ENCODE measurements around the gene CRIP1.

Gene CRIP1

DNA sequence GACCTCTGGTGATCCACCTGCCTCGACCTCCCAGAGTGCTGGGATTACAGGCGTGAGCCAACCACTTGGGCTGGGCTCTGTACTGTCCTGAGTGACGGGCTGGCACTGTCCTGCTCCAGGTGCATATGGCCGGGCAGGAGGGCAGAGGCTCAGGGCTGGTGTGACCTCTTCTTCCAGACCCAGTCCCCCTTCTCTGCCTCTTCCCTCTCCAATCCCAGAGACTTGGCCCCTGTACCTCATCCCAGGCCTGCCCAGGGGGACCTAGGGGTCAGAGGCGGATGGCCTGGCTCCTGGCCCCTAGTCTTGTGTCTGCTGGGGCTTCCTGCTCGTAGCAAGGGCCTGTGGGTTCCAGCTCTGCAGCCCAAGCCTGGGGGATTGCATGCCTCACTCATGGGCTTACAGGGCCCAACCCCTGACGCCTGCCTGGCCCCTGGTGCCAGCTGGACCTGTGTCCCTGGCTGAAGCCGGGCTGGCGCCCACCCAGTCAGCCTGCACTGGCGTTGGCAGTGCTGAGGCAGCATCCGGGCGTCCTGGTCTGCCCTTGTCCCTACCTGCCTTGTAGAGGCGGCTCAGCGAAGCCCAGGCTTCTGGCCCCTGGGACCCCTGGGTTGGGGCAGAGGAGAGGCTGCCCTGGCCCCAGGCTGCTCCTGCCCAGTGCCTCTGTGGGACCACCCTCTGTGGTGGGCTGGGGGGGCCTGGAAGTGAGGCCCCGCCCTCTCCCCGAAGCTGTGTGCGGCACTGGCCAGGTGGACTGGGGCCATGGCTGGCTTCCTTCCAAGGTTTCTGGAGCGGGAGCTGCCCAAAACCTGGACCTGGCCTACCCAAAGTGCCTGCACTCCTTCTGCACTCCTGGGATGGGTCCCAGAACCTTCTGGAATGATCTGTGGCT, 8.7 kb downstream of the CRIP1 start:
- no peak for DNase-seq

DNA sequence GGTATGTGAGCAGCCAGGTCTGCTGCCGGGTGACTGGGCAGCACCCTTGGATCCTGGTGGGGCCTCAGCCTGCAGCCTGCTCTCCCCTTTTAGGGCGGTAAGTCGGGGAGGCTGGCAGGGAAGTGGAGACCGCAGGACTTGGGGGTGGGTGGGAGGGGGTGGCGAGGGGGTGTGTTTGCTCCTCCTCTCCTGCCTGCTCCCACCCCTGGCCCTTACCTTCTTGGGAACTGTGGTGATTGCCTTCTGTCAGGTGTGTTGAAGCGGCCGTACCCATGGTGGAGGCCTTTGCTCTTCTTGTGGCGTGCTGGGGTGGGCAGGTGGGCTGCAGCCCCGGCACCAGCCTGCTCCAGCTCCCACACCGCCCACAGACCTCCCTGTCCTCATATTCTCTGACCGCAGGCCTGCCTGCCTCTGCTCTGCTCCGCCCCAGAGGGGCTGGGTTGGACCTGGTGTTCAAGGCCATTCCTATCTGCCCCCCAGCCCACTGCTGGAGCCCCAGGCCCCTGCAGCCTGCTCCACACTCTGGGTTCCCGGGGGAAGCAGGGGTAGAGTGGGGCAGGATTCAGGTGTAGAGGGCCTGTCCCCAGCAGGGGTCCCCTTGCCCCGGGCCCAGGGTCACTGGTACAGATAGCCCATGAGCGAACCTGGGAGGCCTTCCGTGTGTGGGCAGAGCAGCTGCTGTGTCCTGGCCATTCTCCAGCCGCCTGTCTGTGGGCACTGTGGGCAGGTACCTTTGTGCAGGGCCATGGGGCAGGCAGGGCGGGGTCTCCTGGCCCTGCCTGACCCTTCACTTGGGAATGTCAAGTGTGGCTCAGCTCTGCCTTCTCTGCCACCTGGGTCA, 9.5 kb downstream of the CRIP1 start:
- no peak for DNase-seq

DNA sequence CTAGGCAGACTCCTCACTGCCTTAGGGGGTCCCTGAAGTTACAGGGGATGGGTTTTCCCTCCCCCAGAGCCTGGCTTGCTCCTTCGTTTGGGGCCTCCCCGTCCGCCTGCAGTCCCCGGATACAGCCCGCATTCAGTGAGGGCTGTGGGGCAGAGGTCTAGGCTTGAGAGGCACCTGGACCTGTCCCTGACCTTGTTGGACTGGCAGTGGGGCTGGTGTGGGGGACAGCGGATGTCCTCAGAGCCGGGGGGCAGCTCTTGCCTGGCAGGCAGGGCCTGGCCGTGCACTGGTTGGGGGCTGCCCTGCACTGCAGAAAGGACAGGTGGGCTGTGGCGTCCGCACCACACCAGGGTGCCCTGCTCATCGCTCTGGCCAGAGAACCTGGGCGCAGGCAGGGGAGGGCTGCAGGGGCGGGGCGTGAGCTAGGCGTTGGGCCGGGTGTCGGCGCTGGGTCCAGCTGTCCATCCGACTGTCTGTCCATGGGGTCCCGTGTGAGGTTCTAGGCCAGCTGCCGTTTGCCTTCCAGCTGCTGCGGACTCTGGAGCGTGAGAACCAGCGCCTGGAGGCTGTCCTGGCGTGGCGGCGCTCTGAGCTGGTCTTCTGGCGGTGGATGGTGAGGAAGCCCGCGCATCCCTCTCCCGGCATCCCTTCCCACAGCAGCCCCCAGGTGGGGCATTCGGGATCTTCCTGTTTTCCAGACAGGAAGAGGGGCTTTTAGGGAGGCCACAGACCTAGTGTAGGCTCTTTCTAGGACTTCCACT, 10.3 kb downstream of the CRIP1 start:
- no peak for DNase-seq

DNA sequence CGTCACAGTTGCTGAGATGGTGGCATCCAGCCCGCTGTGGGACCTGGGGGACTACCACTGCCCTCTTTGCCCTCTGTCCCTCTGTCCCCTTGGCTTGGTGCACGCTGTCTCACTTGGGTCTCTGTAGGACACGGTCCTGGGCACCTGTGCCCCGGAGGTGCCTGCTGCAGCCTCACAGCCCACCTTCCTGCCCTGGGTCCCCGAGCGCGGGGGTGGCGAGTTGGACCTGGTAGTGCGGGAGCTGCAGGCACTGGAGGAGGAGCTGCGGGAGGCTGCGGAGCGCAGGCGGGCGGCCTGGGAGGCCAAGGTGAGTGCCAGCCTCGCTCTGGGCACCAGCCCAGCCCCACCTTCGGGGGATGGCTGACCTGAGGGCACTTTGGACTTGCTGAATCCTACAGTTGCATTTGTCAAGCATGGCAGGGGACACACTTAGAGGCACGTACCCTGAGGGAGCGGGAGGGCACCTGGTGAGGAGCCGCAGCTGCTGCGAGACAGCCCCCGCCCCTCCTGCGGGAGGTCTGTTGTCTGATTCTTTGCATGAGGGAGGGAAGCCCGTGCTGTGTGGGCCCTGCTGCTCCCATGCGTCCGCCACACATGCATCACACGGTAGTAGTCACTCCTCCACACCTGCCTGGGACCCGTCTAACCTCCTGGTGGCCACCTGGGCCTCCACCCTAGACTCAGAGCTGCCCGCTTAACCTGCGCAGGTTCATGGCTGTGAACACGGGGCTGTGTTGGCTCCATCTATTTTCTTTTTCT, 11.2 kb downstream of the CRIP1 start:
- no peak for DNase-seq

DNA sequence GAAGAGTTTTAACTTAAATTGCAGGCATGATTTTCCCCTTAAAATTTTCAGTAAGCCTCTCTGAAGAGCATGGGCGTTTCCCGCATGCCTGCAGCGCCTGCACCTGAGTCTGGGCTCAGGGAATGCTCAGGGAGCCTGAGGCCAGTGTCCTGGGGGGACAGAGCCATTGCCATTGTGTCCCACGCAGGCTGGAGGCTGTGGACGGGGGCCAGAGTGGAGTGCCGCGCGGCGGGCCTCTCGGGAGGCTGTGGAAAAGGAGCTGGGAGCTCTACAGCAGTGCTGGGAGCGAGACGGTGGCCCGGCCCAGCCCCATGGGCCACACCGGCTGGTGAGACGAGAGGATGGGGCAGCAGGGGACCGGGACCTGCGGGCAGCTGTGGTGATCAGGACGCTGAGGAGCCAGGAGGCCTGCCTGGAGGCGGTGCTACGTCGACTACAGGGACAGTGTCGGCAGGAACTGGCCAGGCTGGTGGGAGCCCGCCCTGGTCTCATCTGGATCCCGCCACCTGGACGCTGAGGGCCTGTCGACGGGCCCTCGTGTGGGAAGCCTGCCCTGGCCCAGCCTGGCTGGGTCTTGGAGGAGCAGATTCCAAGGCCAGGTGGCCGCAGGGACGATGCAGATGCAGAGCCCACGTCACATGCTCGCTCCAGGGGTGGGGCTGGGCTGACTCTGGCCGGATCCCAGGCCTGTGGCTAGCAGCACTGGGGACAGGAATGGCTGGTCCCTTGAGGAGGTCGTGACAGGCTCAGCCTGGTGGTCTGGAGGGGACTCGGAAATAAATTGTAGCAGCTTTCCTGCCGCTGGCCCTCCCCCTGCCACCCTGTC, 12.0 kb downstream of the CRIP1 start:
- DNase-seq, result no peak

DNA sequence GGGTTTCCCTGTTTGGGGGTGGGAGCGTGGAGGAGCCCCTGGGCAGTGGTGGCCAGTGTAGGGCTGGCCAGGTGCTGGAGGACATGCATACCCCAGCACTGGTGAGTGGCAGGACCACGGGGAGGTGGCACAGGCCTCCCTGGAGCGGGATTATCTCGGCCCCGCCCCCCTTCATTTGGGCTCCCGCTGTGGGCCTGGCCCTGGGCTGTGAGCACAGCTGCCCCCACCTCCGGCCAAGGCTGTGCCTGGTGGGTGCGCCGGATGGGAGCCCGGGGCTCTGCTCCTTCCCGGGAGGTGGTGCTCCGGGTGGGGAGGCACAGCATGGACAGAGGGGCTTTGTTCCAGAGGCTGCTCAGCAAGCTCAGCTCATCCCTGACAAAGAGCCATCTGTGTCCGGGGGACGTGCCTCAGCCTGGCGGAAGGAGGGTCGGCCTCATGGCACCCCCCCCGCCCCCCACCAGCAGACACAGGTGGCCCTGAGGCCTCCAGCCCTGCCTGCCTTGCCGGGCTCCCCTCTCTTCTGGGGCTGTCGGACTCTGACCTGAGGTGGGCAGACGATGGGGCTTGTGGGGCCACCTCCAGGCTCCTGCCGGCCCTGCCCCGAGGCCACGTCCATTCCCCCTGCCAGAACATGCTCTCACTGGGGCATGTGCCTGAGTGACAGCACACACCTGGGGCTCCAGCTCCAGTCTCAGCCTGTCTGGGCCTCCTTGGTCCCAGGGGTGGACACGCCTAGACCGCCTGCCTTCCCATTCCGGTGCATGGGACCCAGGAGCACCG, 12.8 kb downstream of the CRIP1 start:
- no peak for DNase-seq

DNA sequence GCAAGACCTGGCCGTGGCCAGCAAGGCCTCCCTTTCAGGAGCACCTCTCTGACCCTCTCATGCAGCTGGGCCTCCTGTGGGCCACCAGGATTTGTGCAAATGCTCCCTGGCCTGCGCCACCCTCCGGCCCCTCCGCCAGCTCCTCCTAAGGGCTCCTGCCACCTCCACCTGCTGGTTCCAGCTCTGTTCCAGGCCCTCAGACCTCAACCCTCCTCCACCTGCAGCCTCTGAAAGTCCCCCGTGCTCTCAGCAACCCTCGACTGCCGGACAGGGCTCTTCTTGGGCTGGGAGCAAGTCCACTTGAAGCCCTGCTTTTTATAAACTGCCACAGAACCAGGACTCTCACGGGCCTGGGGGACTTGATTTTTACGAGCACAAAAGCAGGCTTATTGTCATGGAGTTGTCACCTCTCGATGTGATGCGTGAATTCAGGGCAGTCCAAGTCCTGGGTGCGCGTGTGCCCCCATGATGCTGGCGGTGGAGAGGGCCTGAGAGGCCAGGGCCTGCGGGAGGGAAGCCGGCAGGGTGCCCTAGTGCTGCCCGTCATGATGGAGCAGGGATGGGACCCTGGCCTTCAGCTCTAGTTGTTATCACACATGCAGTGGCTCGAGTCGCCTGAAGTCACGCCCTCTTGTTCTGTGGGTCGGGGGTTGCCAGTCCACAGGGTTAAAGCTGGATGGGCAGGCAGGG, 13.5 kb downstream of the CRIP1 start:
- DNase-seq, result no peak

DNA sequence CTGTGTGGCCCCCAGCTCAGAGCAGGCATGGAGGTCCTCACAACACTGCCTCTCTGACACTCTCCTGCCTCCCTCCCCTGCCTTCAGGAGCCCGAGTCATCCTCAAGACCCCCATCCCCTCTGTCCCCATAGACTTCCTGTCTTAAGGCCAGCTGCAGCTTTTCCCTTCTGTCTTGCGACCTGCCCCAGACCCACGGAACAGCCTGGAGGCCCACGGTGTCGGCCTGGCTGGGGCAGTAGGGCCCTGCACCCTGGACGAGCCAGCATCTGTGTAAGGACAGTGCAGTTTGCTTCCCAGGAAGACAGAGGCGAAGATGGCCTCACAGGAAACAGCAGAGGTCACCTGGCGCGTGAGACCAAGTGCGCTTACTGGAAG, 14.0 kb downstream of the CRIP1 start:
- no peak for DNase-seq

DNA sequence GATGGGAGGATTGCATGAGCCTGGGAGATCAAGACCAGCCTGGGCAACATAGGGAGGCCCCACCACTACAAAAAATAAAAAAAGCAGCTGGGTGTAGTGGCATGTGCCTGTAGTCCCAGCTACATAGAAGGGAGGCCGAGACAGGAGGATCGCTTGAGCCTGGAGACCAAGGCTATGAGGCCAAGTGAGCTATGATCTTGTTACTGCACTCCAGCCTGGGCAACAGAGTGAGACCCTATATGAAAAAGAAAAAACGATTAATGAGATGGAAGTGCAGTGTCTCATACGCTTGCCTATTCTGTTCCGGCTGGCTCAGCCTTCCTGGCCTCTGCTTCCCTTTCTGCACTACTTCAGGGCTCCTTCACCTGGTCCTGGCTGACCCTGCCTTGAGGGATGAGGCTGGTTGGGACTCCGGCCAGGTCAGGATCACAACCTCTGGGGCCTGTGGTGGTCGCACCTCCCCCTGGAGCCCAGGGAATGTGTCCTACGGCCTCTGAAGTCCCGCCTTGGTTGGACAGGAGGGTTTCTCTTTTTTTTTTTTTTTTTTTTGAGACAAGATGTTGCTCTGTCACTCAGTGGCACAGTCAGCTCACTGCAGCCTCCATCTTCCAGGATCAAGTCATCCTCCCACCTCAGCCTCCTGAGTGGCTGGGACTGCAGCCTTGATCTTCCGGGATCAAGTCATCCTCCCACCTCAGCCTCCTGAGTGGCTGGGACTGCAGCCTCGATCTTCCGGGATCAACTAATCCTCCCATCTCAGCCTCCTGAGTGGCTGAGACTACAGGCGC, 15.0 kb downstream of the CRIP1 start:
- DNase-seq, result no peak

DNA sequence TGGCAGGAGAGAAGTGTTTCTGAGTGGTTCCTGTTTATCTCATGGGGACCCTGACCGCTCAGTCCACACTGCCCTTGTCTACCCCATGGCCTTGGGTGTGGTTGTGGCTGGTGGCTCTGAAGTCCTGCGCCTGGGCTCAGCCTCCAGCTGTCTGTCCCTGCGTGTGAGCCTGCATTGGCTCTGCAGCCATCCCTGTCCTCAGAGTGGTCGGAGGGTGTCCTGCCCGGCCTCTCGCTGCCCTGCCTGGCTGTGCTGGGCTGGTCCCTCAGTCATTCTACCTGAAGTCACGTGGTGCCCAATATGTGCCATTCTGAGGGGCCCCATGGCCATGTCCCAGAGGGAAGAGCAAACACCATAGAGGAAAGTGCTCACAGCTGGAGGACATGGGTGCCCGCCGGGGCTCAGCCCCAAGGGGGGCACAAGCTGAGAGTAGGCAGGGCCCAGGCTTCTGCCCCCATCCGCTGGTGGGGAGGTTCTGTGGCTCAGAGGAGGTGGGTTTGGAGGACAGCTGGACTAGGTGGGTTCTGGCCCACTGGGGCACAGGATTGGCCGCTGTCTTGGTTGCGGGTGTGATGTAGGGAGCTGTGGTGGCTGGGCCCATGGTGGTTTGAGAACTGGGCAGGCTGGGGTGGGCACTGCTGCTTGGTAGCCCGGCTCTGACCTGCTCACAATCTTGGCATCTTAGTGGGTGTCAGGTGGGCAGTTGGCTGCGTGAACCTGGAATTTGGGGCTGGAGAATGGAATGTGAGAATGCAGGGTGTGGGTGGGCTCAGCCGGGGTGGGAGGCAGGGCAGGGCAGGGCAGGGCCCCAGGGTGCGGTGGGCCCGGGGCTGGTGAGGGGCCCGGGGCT, 16.0 kb downstream of the CRIP1 start:
- DNase-seq, result no peak

DNA sequence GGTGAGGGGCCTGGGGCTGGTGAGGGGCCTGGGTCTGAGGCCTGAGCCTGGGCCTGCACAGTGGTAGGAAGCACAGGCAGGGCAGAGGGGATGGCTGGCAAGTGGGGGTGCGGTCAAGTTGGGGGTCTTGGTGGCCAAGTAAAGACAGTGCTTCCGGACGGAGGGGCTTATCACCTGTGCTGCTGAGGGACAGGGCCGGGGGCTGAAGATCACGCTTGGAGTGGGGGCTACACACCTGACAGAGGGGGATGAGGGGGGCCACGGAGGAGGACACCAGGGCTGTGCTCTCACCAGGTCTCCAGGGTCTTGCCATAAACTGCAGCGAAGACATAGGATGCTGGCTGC, 16.6 kb downstream of the CRIP1 start:
- no peak for DNase-seq

DNA sequence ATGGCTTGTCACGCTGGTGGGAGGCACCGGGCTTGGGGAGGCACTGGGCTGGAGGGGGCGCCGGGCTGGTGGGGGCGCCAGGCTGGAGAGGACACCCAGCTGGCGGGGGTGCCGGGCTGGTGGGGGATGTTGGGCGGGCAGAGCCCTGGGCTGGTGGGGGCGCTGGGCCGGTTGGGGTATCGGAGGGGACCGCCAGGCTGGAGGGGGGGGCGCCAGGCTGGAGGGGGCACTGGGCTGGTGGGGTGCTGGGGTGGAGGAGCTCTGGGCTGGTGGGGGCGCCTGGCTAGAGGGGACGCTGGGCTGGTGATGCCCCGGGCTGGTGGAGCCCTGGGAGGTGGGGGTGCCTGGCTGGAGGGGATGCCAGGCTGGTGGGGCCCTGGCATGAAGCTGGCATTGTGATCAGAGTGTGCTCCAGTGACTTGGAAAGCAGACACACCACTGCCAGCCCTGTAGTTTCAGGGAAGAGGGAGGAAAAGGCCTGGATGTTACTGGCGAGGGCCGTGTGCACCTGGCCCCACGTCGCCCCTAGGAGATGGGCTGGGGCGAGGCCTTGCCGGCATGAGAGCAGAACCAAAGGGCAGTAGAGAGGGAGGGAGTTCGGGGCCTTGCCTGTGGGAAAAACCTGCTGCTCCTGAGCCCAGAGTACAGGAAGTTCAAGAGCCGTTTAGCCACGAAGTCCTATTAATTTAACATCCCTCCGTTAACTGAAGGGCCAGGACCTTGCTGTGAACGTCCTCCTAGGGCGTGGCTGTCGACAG, 17.4 kb downstream of the CRIP1 start:
- no peak for DNase-seq

DNA sequence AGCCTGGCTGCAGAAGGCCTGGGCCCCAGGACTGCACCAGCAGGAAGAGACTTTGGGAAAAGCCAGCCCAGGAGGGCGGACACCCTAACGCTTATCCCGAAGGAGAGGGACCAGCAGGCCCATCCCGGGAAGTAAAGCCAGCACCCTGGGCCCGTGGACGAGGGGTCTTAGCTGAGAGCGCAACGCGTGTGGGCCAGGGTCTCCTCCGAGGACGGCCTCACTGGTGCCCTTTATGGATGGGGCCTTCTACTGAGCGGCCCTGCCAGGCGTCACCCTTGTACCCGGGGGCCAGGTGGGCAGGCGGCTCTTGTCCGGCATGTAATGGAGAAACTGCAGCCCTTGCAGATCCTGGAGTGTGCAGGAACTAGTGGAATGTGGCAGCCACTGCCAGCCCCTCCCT, 18.4 kb downstream of the CRIP1 start:
- no peak for DNase-seq

DNA sequence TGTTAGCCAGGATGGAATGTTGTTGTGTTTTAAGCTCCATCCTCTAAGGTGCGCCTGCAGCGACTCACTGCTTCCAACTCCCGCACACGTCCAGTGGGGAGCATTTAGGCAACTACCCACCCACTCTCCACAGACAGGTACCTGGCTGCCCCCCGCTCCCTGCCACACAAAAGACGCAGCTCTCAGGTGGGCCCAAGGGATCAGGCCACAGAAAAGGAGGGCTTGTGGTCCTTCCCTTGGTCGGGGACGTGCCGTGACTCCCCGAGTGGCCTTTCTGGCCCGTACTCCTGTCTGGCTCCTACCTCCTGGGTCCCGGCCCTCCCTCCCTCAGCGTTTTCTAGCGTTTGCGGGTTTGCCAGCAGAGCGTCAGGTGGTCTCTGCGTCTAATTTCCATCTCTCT, 20.6 kb downstream of the CRIP1 start:
- DNase-seq, result no peak

DNA sequence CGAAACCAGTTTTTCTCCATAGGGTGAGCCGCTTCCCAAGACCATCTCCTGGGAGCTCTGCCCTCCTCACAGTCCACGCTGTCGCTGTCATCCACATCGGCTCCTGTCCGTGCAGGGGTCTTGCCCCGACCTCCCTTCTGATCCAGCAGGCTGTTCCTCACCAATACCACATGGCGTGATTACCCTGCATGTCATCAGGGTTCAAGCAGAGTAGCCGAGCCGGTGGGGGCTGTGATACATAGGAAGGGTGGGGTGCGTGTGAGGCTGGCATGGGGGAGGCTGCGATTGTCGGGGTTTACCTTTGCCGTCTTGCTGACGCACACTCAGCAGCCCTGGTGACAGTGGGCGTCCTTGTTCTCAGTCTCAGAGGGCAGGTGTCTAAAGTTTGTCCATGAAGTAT, 21.4 kb downstream of the CRIP1 start:
- DNase-seq, result no peak

DNA sequence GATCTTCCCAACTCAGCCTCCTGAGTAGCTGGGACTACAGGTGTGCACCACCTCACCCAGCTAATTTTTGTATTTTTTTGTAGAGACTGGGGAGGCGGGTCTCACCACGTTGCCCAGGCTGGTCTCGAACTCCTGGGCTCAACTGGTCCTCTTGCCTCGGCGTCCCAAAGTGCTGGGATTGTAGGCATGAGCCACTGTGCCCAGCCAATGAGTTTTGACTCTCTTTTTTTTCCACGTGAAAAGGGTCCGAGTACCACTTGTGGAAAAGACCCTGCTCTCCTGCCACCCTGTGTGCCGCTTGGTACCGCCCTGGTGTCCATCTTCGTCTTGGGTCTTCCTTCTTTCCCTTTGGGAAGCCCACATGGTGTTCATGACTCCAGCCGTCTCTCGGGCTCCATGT, 21.9 kb downstream of the CRIP1 start:
- no peak for DNase-seq

DNA sequence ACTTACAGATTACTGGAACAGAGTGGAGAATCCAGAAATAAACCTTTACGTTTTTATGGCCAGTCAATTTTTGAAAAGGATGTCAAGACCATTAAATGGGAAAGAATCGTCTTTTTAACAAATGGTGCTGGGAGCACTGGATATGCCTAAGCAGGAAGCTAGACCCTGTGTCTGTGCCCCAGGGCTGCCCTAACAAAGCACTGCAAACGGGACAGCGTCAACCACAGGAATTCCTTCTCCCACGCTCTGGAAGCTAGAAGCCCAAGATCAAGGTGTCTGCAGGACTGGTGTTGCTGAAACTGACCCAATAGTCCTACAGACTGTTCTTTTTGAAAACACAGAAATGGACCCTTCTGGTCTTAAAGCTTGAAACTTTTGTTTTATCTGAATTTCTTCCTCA, 30.4 kb downstream of the CRIP1 start:
- no peak for DNase-seq

All from suppressor macrophage treated with lipopolysaccharide for 1 hour (primary cell).